GM21526 (cell line): Measurements from ENCODE around the gene MCM3.
A peak's percentile ranks its signal among the peaks of the same experiment; 100 is the strongest.

ENCODE experiments used
- ATAC-seq: cut with Tn5 transposase; IDR thresholded peaks from one replicate; pipeline ENCODE4 v1.9.1; 2021; ENCODE audit warnings: moderate library complexity; ENCODE audit not compliant: unreplicated experiment, low FRiP score

Gene MCM3

DNA sequence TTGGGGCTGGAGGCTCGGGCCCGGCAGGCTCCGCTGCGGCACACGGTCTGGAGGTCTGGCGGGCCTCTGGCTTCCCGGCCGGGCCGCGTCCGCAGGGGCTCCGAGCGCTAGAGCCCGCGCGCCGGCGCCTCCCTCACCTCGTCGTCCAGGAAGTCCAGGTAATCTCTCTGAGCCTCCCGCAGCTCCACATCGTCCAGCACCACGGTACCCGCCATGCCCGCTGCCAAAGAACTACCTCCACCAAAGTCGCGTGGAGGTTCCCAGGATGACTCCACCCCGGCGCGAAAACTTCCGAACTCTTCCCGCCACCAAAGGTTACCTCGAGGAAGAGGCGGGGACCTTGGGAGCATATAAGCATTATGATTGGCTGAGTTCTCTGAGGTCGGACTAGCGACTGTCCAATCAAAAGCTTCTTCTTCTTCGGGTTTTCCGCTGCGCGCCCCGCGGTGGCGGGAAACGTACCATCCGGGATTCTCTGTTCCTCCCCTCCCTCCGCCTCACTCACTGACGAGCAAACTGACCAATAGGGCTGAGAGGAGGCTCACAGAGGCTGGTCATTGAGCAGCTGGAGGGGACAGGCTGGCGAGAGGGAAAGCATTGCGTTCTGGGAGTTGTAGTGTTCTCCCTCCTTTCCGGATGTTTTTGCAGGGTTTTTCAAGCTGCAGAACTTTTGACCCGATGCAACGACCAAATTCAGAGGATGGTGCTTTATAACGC is at the start of gene MCM3:
TSS of gene MCM3 (minus strand) at position 283 of the 717 bp plus-strand sequence. CDS start at position 215, 68 bp downstream.
- ATAC-seq = peak; percentile 96

DNA sequence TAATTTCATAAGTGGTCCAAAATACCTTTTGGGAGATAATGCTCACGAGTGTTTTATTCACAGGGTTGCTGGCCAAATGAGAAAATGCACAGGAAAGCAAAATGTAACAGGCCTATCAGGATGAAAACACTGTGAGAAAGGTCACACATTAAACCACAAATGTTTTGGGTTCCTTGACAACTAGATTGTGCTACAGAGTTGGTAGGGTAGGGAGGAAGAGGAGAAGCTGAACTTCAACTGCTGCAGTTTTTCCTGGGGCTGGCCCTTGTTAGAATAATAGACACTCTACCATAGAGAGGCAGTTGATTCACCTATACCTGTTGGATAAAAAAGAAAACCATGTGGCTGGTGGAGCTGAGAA is 49.3 kb upstream of the MCM3 start:
- no peak for ATAC-seq

DNA sequence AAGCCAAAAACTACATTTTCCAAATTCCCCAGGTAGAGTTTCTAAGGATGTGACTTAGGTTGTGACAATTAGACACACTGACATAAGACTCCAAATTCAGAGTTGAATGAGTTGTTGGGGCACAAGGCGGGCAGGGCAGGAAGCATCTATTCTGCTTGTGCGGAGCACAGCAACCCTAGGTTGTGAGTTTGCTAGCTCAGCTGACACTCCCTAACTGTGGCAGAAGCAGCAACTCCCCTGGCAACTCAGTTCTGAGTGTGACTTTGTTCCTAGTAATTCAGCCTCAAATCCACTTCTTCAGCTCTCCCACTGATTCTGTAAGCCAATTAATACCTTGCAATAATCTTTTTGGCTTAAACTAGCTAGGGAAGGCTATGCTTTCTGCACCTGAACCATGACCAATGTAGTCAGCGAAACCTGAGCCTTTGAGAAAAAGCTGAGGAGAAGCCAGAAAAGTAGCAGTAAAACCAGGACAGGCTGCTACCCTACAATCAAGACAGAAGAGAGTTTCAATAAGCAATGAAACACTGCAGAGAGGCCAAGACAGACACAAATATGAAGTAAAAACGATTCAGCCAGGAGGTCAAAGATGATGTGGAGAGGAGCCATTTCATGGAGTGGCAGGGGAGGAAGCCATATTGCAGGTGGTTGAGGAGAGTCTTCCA is 47.4 kb upstream of the MCM3 start:
- no peak for ATAC-seq

DNA sequence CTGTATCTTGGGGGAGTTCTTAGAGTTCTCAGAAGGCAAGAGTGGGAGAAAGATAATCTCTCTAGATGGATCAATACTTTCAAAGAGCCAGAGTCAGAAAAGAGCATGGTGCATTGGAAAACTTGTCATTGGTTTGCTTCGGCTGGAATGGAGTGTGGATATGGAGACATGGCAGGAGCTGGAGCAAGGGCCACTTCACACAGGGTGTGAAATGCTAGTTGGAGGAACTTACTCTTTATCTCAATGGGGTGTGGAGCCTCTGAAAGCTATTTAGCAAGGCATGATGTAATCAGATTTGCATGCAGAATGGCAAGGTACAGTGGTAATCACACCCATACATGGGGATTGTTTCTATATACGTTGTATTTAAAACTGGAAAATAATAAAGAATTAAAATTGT is 45.9 kb upstream of the MCM3 start:
- no peak for ATAC-seq

DNA sequence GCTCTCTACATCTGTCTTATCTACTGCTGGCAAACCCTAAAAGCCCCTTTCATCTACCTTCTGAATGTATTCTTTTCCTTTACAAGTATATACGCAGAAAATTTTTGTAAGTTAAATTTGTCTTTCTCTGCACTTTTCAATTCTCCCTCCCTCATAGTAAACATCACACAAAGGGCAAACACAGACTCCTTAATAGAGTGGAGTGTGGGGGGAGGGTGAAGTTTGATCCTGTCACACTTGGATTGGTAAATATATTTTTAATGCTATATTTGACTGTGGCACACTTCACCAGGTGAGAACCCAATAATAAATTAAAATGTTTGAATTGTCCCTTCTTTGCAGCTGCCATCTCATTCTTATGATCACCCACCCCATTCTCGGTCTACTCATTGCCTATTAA is 44.2 kb upstream of the MCM3 start:
- no peak for ATAC-seq

DNA sequence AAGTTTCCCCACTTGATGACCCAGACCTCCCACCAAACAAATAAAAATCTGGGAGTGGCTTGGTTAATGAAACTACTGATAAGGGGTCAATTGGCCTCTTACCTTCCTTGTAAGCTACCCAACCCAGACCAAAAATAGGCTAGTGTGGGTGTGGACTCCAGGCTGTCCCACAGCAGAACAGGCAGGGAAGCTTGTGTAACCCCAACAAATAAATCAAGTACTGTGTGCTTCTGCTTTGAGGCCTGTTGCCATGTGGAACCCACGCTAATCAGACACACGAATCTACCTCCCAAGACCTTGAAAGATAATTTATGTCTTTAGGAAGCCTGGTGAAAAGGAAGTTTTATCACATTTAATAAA is 43.7 kb upstream of the MCM3 start:
- ATAC-seq = no peak

DNA sequence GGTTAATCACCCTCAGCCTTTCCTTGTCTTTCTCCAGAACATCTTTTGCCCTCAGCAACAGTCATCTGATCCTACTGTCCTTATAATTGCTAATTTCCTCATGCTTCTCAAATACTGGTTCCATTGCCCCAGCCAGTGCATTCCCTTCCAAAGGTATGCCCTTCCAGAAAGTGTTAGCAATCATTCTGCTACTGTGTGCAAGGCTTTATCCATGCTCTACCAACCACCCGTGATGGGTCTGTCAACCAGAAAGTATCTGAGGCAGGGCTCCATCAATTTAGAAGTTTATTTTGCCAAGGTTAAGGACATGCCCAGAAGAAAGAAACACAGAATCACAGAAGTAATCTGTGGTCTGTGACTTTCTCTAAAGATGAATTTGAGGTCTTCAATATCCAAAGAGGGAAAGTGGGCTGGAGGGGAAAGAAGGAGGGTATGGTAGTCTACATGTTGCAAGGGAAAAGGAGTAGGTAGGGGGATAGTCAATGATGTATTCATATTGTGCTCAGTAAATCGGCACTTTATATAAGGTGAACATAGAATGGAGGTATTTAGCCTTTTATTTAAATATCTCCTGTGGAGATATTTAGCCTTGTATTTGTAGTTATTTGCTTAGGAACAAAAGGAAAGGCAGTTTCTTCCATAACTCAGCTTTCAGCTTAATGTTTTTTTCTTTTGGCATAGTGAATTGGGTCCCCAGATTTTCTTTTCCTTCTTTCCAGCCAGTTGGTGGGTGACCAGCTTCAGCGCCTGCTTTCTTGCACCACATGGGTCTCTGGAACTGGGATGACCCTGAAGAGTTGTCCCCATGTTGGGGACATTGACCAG is 42.2 kb upstream of the MCM3 start:
- no peak for ATAC-seq

DNA sequence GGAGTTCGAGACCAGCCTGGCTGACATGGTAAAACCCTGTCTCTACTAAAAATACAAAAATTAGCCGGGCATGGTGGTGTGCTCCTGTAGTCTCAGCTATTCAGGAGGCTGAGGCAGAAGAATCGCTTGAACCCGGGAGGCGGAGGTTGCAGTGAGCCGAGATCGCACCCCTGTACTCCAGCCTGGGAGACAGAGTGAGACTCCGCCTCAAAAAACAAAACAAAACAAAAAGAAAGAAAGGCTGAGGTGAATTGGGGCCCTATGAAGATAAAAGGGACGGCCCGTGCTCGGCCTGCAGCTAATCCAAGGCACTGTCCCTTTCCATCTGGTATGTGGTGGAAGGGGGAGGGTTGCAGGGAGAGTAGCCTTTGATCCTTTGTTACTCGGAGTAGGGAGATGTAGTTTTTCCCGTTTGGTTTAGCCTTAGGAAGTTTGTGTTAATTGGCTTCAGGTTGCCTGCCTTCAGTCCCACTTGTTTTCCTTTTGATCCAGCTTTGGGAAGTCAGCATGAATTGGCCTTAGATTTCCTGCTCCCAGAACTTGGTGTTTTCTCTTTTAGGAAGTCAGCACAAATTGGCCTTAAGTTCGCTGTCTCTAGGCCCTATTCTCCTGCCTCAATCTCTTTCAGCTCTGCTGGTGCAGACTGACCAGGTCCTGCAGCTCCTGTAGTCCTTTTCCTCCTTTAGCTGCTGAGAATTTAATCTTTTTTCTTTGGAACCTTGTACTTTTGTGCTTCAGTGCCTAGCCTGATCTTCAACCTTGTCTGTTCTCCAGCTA is 41.3 kb upstream of the MCM3 start:
- ATAC-seq = no peak

DNA sequence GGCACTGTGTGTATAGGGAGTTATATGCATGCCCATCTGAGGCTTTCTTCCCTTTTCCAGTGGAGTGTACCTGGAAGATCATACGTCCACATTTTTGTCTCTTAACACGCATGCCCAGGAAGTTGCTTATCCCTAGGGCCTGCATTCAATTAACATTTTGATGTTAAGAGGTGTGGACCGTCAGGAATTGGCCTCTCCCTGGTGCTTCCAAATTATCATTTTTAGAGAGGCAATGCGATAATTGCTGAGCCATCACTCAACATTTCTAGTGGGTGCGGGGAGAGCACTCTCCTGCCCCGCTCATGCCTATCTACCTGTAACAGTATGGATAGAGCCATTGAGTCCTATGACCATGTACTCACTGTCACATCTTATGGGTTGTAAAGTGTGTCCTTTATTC is 39.6 kb upstream of the MCM3 start:
- ATAC-seq = no peak

DNA sequence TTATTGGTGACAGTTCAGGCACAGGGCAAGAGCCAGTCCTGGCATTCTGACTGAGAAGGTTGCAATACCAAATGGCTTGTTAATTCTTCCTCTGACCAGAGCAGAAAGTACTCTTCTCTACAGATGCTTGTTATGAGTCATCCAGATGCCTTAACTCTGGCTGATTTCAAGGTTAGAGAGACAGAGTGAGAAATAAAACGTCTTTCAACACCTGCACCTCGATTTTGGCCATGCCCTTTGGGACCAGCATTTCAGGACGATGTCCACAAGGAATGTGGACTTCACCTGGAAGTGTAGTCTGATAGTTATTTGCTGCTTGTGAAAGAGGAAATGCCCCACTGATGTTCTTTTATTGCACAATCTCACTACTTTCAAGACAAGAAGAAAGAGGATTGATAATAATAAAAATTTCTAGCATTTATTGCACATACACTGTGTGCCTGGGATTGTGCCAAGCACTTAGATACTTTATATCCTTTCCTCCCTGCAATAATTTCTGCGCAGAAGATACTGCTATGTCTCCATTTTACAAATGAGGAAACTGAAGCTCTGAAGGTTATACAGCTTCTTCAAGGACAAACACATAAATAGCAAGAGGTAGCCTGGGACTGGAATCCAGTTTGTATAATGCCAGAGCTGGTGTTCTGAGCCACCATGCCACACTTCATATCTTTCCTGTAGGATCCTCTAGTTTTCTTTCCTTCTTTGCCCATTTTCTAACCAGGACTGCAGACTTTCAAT is 33.5 kb upstream of the MCM3 start:
- peak; percentile 99 for ATAC-seq

DNA sequence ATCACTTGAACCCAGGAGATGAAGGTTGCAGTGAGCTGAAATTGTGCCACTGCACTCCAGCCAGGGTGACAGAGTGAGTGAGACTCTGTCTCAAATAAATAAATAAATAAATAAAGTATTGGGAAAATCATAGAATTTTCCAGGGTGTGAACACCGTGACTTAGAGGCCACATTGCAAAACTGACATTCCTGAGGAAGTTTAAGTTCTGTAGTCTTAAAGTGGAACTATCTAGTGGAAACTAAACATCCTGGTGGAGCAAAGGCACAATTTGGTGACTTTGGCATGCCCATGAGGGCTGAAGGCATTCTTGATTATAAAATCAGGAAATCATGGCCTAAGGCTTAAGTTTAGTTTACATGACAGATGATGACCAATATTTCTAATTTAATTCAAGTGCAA is 32.7 kb upstream of the MCM3 start:
- ATAC-seq = no peak

DNA sequence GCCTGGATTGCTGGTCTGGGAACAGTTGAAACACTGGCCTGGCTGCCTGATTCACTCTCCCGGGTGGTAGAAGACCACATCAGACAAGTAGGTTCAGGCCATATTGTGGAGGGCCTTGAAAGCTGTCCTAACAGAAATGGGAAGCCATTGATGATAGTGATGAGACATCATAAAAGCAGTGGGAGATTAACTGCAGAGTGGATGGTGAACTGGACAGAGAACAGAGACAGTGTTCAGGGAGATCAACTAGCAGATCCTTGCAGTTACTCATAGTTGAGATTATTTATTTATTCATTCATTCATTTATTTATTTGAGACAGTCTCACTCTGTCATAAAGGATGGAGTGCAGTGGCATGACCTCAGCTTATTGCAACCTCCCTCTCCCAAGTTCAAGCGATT is 30.2 kb upstream of the MCM3 start:
- no peak for ATAC-seq

DNA sequence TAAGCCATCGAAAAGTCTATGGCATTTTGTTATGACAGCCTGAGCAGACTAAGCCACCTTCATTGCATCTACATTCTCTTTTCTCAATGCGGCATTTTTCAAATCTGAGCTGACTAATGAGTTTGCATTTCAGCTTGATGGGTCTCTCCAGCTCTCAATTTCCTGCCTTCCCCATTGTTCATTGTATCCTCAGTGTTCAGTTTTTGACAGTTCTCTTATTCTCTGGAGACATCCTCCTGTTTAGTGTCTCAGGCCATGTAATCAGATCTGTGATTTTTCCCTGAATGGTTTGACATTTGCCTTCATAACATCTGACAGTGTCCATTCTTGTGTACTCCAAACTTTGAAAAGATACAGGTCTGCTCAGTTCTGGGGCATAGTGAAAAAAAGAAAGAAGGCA is 27.9 kb upstream of the MCM3 start:
- ATAC-seq = no peak

DNA sequence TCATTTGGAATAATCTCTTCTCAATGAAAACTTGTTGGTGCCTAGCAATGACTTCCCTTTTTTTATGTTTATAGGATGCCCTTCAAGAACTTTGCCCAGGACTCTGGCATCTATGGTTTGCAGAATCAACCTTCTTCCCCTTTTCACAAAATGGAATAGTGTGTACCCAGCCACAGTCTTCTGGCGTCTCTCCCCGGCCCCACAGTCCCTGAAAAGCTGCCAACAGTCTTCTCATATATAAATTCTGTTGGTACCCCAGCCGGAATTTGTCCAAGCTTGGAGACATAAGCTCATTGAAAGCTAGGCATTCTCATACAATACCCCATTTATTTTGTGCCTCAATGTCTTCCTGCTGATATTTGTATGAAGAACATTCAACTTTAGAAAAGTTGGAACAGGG is 26.4 kb upstream of the MCM3 start:
- no peak for ATAC-seq

DNA sequence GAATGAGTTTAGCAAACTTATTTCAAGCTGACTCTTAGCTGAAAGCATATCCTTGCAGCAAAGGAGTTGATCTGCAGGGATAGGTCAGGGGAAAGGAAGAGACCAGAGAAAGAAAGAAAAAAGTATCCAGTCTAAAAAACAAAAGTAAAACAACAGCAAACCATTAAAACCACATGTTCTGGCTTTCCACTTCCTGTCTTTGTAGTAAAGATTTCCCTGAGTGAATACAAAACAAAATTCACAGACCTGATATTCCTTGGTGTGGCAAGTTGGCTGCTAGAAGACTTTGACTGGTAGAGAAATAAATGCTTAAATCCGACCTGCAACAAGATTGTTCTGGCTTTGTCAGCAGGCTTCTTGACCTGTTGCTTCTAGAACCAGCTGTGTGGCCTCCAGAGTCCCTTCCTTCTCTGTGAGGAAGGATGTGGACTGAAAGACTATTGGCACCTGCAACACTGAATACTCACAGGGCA is 23.4 kb upstream of the MCM3 start:
- ATAC-seq = no peak

DNA sequence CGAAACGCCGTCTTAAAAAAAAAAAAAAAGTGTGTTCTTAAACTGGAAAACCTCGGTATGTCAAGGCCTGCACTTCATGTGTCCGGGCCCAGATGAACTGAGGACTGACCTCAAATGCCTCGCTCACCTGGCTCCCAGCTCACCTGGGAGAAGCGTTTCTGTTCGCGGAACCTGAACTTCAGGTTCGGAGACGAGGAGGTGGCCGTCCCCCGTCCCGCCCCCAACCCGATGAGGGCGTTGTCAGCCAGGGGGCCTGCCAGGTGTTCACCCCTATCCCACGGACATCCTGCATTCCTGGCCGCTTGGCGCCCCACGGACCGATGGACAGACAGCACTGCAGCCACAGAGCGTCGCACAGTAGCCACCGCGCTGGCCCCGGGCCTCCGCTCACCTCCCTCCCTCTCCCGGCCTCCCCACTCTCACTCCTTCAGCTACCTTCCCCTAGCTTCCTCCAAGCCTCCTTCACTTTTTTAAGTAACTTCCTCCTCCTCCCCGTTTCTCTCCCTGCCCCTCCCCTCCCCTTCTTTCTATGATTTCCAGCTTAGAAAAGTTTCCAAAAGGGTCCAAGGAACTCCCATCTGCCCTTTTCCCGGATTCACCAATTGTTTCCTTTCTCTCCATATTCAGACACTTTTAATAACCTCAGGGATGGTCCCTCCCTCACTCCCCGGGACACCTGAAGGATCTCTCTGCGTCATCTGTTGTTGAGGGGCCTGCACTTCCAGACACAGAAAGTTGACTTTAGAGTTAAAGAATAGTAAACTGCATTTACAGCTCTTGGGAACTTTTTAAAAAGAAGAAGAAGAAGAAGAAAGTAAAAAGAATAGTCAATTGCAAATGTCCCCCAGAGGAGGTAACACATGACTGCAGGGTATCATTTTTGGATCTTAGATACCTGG is 22.7 kb upstream of the MCM3 start:
- no peak for ATAC-seq

DNA sequence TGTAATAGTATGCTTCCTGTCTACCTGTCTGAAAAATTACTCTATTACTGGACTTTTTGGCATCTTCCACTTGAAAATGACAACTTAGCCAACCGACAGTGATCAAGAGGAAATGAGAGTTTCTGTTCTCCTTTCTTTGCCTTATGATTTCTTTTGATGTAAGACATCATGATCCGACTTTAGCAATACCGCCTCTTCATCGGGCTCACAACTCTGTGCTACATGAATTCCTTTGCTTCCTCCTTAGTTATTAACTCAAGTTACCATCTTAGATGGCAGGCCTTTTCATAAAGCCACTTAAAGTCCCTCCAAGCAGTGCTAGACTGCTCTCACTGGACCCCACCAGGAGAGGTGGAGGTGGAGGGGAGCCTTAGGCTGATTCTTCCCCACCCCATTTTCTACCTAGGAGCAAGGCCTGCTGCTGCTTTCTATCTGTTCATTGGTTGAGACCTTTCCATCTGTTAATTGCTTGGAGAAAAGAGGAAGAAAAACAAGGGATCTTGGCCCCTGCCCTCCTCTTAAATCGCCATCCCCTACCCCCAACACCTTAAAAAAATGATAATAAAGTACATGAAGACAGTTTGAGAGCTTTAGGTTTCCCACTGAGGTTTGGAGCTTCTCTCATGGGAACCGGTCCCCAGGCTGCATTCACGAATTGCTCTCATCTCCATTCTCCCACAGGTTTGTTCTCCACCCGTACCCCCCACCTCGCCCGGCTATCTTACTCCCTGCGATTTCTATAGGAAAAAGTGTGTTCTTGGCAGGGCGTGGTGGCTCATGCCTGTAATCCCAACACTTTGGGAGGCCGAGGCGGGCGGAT is 21.6 kb upstream of the MCM3 start:
- ATAC-seq = peak; percentile 65

DNA sequence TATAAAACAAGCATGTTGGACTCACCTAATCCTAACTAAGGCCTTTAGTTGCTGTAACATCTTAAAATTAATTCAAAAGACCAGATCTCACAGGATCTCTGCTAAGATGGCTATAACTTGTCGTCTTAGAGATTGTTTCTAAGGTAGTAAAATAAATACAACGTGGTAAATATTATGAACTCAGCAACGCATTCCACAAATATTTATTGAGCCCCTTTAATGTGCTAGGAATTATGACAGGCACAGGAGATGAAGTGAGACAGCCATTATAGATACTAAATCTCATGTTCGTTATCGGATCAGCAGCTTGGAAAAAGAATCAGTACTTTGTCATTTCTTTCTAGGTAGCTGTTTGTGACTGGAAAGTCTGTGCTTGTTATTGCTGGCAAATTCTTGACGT is 20.9 kb upstream of the MCM3 start:
- no peak for ATAC-seq
